ENCODE results near the gene CDH1.

CDH1 gene

DNA sequence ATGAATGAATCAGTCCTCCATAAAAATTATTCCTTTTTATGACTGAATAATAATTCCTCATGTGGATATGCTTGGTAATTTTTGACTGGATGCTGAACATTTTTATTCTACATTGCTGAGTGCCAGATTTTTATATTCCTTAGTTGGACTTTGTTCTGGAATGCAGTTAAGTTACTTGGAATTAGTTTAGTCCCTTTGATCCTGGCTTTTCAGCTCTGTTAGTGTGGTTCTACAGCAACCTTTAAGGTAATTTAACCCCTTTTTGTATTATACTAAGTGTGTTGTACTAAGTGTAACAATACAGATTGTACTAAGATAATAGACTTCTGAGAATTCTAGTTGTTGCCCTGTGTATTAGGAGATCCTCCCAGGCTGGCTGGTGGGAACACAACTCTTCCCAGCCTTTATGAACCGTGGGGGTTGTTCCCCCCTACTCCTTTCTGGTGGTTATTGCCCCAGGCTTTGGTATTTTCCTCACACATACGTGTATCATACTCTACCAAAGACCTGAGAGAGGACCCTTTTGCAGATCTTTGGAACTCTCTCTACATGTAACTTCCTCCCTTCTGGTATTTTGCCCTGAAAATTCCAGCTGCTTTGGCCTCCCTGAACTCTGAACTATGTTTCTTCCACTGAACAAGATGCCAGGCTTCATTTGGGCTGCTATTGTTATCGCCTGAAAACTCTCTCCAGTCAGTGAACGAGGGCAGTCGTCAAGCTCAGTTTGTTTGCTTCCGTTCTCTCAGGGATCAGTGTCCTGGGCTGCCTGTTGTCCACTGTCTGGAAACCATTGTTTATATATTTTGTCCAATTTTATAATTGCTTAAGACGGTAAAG lies 136.8 kb downstream of the CDH1 start:
- TF ChIP-seq, protein P1, sequence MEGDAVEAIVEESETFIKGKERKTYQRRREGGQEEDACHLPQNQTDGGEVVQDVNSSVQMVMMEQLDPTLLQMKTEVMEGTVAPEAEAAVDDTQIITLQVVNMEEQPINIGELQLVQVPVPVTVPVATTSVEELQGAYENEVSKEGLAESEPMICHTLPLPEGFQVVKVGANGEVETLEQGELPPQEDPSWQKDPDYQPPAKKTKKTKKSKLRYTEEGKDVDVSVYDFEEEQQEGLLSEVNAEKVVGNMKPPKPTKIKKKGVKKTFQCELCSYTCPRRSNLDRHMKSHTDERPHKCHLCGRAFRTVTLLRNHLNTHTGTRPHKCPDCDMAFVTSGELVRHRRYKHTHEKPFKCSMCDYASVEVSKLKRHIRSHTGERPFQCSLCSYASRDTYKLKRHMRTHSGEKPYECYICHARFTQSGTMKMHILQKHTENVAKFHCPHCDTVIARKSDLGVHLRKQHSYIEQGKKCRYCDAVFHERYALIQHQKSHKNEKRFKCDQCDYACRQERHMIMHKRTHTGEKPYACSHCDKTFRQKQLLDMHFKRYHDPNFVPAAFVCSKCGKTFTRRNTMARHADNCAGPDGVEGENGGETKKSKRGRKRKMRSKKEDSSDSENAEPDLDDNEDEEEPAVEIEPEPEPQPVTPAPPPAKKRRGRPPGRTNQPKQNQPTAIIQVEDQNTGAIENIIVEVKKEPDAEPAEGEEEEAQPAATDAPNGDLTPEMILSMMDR (IDR thresholded peaks at IDR 0.05; ENCODE audit: low read depth, low read length) = no peak
- no peak overlapping the region for H3K4me3 ChIP-seq (ENCODE audit: low read depth, low read length)

GRCh38 chr16:68875871-68876270 lies 138.8 kb downstream of the CDH1 start:
- TF ChIP-seq, protein P1 (IDR thresholded peaks at IDR 0.05; ENCODE audit: low read depth, low read length) = no peak
- no peak overlapping the region for H3K4me3 ChIP-seq (ENCODE audit: low read depth, low read length)

- TF ChIP-seq, protein P1 (IDR thresholded peaks at IDR 0.05; ENCODE audit: low read depth, low read length) = no peak
- H3K4me3 ChIP-seq (ENCODE audit: low read depth, low read length) = no peak overlapping the region
Observed at GRCh38 chr16:68883685-68884084, 146.6 kb downstream of the CDH1 start.

- H3K4me3 ChIP-seq (ENCODE audit: low read depth, low read length) = no peak overlapping the region
- TF ChIP-seq, protein P1 (IDR thresholded peaks at IDR 0.05; ENCODE audit: low read depth, low read length) = no peak
Observed at GRCh38 chr16:68884401-68884800, 147.3 kb downstream of the CDH1 start.
